ENCODE measurements around the gene LATS1. TPM values are rescaled to one million over a fixed set of nuclear protein-coding genes. Genes with fewer than 3 reads are reported as not detected.

The LATS1 gene
- 8.3 and 19.6 TPM in 2 replicates for total RNA-seq

DNA sequence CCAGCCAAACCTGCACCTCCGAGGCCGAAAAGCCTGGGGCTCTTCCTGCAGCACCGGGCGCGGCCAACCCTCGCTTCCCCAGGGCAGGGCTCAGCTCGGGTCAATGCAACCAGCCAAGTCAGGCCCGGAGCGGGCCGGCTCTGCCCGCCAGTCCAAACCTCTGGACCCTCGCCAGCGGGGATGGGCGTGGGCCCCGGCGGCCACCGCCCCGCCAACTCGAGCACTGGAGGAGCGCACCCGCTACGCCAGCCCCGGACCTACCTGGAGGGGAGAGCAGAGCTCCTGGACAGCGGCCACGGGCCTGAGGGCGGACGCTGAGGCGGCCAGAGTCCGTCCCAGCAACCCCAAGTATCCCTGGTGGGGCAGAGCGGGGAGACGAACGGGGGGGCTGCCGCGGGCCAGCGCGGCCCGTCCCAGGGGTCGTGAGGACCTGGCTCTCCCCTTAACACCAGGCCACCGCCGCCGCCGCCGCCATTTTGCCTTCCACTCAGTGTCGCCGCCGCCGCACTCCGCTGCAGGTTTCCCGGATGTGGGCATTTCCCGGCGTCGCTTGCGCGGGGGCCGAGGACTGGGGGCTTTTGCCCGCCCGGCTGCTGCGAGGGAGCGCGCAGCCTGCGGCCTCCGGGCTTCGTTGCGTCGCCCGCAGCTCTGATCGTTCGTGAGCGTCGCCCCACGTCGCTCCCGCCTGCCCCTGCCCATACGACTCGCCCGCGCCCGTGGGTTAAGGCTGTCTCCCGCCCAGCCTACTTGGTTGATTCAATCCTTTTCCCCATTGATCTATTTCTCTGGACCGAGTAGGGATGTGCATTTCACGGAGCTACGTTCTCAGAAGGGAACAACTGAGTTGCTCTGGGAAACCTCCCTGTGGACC lies at the start of gene LATS1:
TSS of gene LATS1 (minus strand) at position 514 of the 871 bp plus-strand sequence. CDS start 15,975 bp downstream, outside the sequence.

DNA sequence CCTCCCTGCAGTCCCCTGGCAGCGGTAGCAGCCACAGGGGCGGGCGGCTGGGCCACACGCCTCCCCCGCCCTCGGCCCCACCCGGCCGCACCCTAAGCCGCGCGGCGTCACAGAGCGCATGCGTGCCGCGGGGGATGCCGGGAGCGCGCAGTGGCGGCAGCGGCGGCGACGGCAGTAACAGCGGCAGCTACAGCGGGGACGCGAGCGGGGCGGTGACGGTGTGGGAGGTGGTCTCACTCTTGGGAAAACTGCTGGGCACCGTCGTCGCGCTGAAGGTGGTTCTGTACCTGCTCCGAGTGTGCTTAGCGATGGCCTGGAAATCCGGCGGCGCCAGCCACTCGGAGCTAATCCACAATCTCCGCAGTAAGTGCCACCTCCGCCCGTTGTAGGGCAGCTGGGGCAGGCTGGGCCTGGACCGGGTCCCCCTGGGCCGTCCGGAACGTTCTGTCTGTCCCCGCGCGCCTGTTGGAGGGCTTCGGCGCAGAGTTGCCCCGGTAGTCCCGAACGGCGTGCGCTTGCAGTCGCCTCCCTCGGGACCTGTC lies 31.8 kb upstream of the LATS1 start, which contains the start of gene PCMT1:
TSS of gene PCMT1 (plus strand) at position 148 of the 542 bp plus-strand sequence. CDS start at position 309, 161 bp downstream.

DNA sequence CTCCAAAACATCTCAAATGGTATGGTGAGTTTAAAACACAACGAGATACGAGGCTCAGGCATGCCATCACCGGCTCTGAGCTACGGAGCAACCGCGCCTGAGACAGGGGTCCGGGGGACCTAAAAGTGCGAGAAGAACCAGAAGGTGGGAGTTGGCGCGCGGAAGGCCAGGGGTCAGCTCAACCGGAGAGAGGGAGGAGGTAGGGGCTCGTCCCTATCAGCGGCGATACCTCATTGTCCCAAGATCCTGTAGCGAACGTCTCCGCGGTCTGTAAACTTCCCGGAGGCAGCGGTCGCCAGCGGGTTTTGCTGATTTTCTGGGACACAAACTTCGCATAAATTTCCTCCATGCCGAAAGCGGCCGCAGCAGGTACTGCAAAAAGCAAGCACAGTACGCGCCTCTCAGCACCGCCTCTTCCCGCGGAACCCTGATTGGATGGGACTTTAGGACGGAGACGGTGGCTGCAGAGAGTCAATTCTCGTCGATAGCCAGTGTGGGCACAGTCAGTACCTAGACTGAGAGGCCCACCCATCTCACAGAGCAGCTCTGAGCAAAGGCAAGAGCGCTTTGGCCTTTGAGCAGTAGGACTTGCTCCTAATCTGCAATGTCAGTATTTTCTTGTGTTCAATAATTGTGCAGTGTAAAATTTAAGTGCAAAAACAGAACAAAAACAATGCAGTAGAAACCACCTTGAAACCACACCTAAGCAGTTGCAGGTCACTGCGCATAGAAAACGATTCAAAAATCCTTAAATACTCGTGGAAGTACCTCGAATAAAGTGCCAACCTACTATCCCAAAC lies 28.4 kb upstream of the LATS1 start, which contains the start of gene NUP43:
TSS of gene NUP43 (minus strand) at position 383 of the 800 bp plus-strand sequence. CDS start at position 349, 34 bp downstream.

DNA sequence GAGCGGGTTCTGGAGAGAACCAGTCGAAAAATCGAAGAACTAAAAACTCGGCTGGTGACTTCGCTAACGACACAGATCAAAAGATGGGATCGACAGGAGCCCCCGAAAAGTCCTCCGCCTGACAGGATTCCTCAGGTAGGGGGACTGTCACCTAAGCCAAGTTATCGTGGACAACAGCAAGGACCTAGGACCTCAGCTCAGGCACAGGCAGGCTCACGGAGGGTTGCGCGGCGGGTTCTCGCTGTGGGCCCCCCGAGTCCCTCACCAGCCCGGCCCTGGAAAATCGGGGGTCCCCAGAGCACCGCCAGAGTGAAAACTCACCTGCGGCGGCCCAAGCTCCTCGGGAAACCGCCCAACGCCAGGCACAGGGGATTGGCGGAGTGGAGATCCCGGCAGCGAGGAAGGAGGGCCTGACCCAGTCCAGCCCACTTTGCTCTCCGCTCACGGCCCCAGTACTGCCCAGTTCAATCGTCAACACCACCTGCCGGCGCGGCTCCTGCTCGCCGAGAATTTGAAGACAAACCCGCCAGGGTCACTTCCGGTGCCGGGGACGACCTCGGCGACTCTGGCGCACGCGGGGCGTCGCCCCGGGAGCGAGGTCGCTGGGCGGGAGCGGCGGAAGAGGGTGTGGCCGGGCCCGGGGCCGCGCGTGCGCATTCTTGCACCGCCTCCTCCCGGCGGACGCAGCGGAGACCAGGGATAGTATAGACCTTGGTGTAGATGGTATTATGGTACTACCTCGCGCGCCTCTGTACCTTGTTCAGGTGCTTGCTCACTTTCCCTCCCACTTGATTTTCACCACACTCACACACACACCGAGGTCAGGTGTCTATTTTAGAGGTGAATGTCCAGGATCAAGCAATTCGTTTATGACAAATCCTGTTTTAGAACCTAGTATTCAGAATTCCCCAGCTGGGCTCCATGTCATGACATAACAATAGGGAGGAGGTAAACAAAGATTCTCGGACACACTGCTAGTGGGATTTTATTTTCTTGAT lies 69.5 kb downstream of the LATS1 start, which contains the start of gene KATNA1:
TSS of gene KATNA1 (minus strand) at position 567 of the 998 bp plus-strand sequence. CDS start 10,167 bp downstream, outside the sequence.

Other genes starting within 250 kb of the LATS1 start
- 1.6 TPM in 1 of 2 replicates, not detected in the other for gene ZC3H12D, start 233.1 kb downstream of the LATS1 start, total RNA-seq
- 19.0 and 22.8 TPM in 2 replicates for gene PPIL4, start 172.1 kb downstream of the LATS1 start, total RNA-seq
- gene GINM1, start 151.7 kb downstream of the LATS1 start, total RNA-seq = 76.9 and 80.8 TPM in 2 replicates
- gene KATNA1, start 69.4 kb downstream of the LATS1 start, total RNA-seq = 10.8 and 15.6 TPM in 2 replicates
- gene NUP43, start 28.4 kb upstream of the LATS1 start, total RNA-seq = 12.0 and 52.5 TPM in 2 replicates
- 105 TPM in 2 replicates for gene PCMT1, start 31.6 kb upstream of the LATS1 start, total RNA-seq
- 30.0 and 44.7 TPM in 2 replicates for gene LRP11, start 146.3 kb upstream of the LATS1 start, total RNA-seq
- gene RAET1E, start 180.0 kb upstream of the LATS1 start, total RNA-seq = 0.18 and 0.49 TPM in 2 replicates
- 0.97 TPM in 1 of 2 replicates, not detected in the other for gene RAET1G, start 205.0 kb upstream of the LATS1 start, total RNA-seq
- gene ULBP2, start 223.9 kb upstream of the LATS1 start, total RNA-seq = 10.5 and 10.7 TPM in 2 replicates
- 2.0 and 2.1 TPM in 2 replicates for gene ULBP1, start 245.8 kb upstream of the LATS1 start, total RNA-seq